HCT116 (cell line): ENCODE measurements around the gene MEN1. TPM values are rescaled to one million over a fixed set of nuclear protein-coding genes. Genes with fewer than 3 reads are reported as not detected.
A peak's percentile ranks its signal among the peaks of the same experiment; 100 is the strongest.

Experiments used
- ATAC-seq: fragments of 200-7000 bp; cut with Tn5 transposase; 2 replicates; pipeline ENCODE4 v1.9.1; 2020; ENCODE audit warnings: mild to moderate bottlenecking, moderate library complexity
- BruUV-seq: library from RNA; stranded (reverse); fragments of 400-500 nt; replicated peaks from 2 replicates; lab custom pipeline; 2021; lab: Mats Ljungman, UMichigan
- CTCF ChIA-PET: fragments of 300-600 bp; sonication (Branson Sonifier 250); formaldehyde crosslinking; loops from one replicate; lab custom pipeline; 2021; ENCODE audit warnings: antibody characterized with exemption; lab: Charles Lee
- POLR2A ChIA-PET: fragments of 300-600, 350-600 bp; sonication (Branson Sonifier 250); formaldehyde crosslinking; loops from one replicate; lab custom pipeline; 2021; ENCODE audit warnings: antibody characterized with exemption; lab: Charles Lee
- RAD21 ChIA-PET, 2 experiments: fragments of 300-600 bp; sonication (Branson Sonifier 250); formaldehyde crosslinking; loops; one replicate each; lab custom pipeline; 2023; ENCODE audit warnings: low total read pairs in 2 of 2; ENCODE audit not compliant: uncharacterized antibody in 2 of 2, unreplicated experiment in 2 of 2, low non-redundant PET in 1 of 2; lab: Charles Lee
- DNase-seq: peaks from one replicate; pipeline ENCODE4 v3.0.0-alpha.2; 2010; ENCODE audit warnings: low read depth, low spot score
- H2AFZ ChIP-seq: fragments of 200-600 bp; shearing (Covaris generic), sonication (generic); 2 replicates; pipeline ENCODE4 v1.6.1; 2017; ENCODE audit warnings: low read depth, mixed run types, mixed read lengths, antibody characterized with exemption, low read length; ENCODE audit not compliant: poor library complexity, severe bottlenecking
- H3K27ac ChIP-seq: 2 replicates; pipeline ENCODE4 v1.5.1; 2012; ENCODE audit warnings: low read depth, low read length
- H3K27me3 ChIP-seq: fragments of 200-600 bp; sonication (generic); 2 replicates; pipeline ENCODE4 v1.6.1; 2016; ENCODE audit warnings: mixed run types, low read length, mixed read lengths; ENCODE audit not compliant: insufficient read depth
- H3K36me3 ChIP-seq, 2 experiments: fragments of 200-500 bp in 1 of 2; fragments of 200-600 bp in 1 of 2; sonication (Bioruptor generic) in 1 of 2; sonication (generic) in 1 of 2; 2 replicates each; pipeline versions ENCODE4 v1.5.1 to v1.6.1; 2014 to 2016; ENCODE audit warnings: low read length in 2 of 2, inconsistent platforms in 1 of 2, mixed read lengths in 1 of 2, mixed run types in 1 of 2; ENCODE audit not compliant: insufficient read depth in 2 of 2, control insufficient read depth in 1 of 2
- H3K4me1 ChIP-seq, 2 experiments: fragments of 200-600 bp in 1 of 2; sonication (generic) in 1 of 2; 2 replicates each; pipeline versions ENCODE4 v1.5.1 to v1.6.1; 2012 to 2017; ENCODE audit warnings: low read length in 2 of 2, inconsistent platforms in 1 of 2, mild to moderate bottlenecking in 1 of 2, mixed read lengths in 1 of 2, mixed run types in 1 of 2, moderate library complexity in 1 of 2; ENCODE audit not compliant: insufficient read depth in 2 of 2, control insufficient read depth in 1 of 2
- H3K4me2 ChIP-seq: fragments of 200-600 bp; sonication (generic); 2 replicates; pipeline ENCODE4 v1.6.1; 2017; ENCODE audit warnings: mixed run types, low read length, mixed read lengths
- H3K4me3 ChIP-seq, 2 experiments: fragments of 200-600 bp in 1 of 2; sonication (generic) in 1 of 2; replicated peaks in 1 of 2; 2 replicates each; pipeline ENCODE4 v1.5.1; 2011 to 2016; ENCODE audit warnings: low read length in 2 of 2, control low read depth in 1 of 2, low read depth in 1 of 2, mild to moderate bottlenecking in 1 of 2, mixed read lengths in 1 of 2, mixed run types in 1 of 2
- H3K79me2 ChIP-seq: fragments of 200-600 bp; sonication (generic); 2 replicates; pipeline ENCODE4 v1.6.1; 2017; ENCODE audit warnings: mild to moderate bottlenecking, mixed run types, low read length, moderate library complexity, mixed read lengths; ENCODE audit not compliant: insufficient read depth
- H3K9ac ChIP-seq: fragments of 200-600 bp; sonication (generic); 2 replicates; pipeline ENCODE4 v1.6.1; 2016; ENCODE audit warnings: low read length, mixed read lengths
- H3K9me2 ChIP-seq: fragments of 200-600 bp; sonication (generic), shearing (Covaris generic); 2 replicates; pipeline ENCODE4 v1.6.1; 2017; ENCODE audit warnings: mixed run types, mild to moderate bottlenecking, moderate library complexity; ENCODE audit not compliant: insufficient read depth
- H3K9me3 ChIP-seq, 2 experiments: fragments of 200-500 bp in 1 of 2; fragments of 200-600 bp in 1 of 2; sonication (Bioruptor generic) in 1 of 2; sonication (generic) in 1 of 2; 2 replicates each; pipeline ENCODE4 v1.6.1; 2014 to 2017; ENCODE audit warnings: low read length in 2 of 2, mixed read lengths in 2 of 2, inconsistent platforms in 1 of 2, low read depth in 1 of 2, mild to moderate bottlenecking in 1 of 2, mixed run types in 1 of 2, moderate library complexity in 1 of 2; ENCODE audit not compliant: control insufficient read depth in 1 of 2, insufficient read depth in 1 of 2
- H4K20me1 ChIP-seq: fragments of 200-600 bp; sonication (generic), shearing (Covaris generic); 2 replicates; pipeline ENCODE4 v1.6.1; 2017; ENCODE audit warnings: mixed run types, mild to moderate bottlenecking, moderate library complexity; ENCODE audit not compliant: insufficient read depth
- EZH2 ChIP-seq: fragments of 200-600 bp; sonication (generic); IDR thresholded peaks from 2 replicates; pipeline ENCODE4 v1.6.1; 2017; ENCODE audit warnings: antibody characterized with exemption, mixed run types
- POLR2AphosphoS5 ChIP-seq: IDR thresholded peaks from 2 replicates; pipeline ENCODE4 v1.6.1; 2011; ENCODE audit warnings: mild to moderate bottlenecking, low read depth, low read length, moderate library complexity
- TCF7L2 ChIP-seq: IDR thresholded peaks from 2 replicates; pipeline ENCODE4 v1.7.0; 2011; ENCODE audit warnings: borderline replicate concordance, inconsistent platforms; ENCODE audit not compliant: insufficient read depth, insufficient read length; ENCODE audit errors: extremely low read depth
- ZBTB33 ChIP-seq: IDR thresholded peaks from 2 replicates; pipeline ENCODE4 v1.6.1; 2011; ENCODE audit warnings: mild to moderate bottlenecking, low read length, moderate library complexity; ENCODE audit not compliant: insufficient replicate concordance; ENCODE audit errors: extremely low read depth
- intact Hi-C: fragments of 100-400 bp; cut with micrococcal nuclease; formaldehyde crosslinking; loops from 2 replicates; pipeline ENCODE4 v1.10.0; 2022
- total RNA-seq: library from RNA; stranded (reverse); gene quantifications from one replicate; pipeline ENCODE4 v1.2.1, GENCODE V29; 2021; ENCODE audit not compliant: unreplicated experiment

The MEN1 gene
- total RNA-seq, 1 experiment from 2014 or later = 62.1 TPM

- peak overlapping the region; percentile 87 for H3K9ac ChIP-seq
- H3K9me3 ChIP-seq = no peaks in the 10 kb centered on the region
- no peak for DNase-seq
- TF ChIP-seq ZBTB33 = peak; percentile 30
- TF ChIP-seq POLR2AphosphoS5 = peak; percentile 21
- peak; percentile 48 for TF ChIP-seq TCF7L2
- TF ChIP-seq EZH2 = no peak
- no peaks in the 10 kb centered on the region for H3K9me2 ChIP-seq
- RAD21 ChIA-PET = no interaction called here
- no peaks in the 10 kb centered on the region for H4K20me1 ChIP-seq
- no TSS peak for BruUV-seq
- intact Hi-C loops = loop anchor here (5.0 to 10.0 kb wide), 2 partner anchors 56 to 412 kb away; no protein-coding TSS in a partner anchor
- H2AFZ ChIP-seq = no peak overlapping the region
- no peaks in the 10 kb centered on the region for H3K27me3 ChIP-seq
- POLR2A ChIA-PET = no interaction called here
- peaks cover 22% of the 10 kb centered on the region for H3K79me2 ChIP-seq
- ATAC-seq = peak; percentile 37
- peak overlapping the region; percentile 97 for H3K27ac ChIP-seq
- H3K4me2 ChIP-seq = peak overlapping the region; percentile 100
- H3K36me3 ChIP-seq = peaks cover 2 to 5% of the 10 kb centered on the region in 2 experiments; a peak in 3 of 4 replicates
- CTCF ChIA-PET = interaction anchor here (1.4 to 2.0 kb wide), 6 partner anchors 8 to 275 kb away, joined by 3 to 9 read pairs (median 5); partner anchors contain the start of genes BATF2 and ZNHIT2
- H3K4me1 ChIP-seq = peaks cover 41 to 59% of the 10 kb centered on the region in 2 experiments
- peak overlapping the region; percentile 60 to 95 for H3K4me3 ChIP-seq
Observed at GRCh38 chr11:64842851-64843685, 32.7 kb upstream of the MEN1 start.
